AG10803 (cell line): ENCODE data around the gene LPAR3.

ENCODE experiments used
- DNase-seq: peaks from one replicate; pipeline ENCODE4 v3.0.0; 2010; ENCODE audit warnings: low read depth
- H3K4me3 ChIP-seq: 2 replicates; pipeline ENCODE4 v1.5.1; 2011; ENCODE audit warnings: mild to moderate bottlenecking, low read length, control low read depth
- CTCF ChIP-seq: conservative IDR thresholded peaks from 2 replicates; pipeline ENCODE4 v1.5.1; 2011; ENCODE audit warnings: mild to moderate bottlenecking, low read length, control low read depth, inconsistent platforms

The LPAR3 gene

GRCh38 chr1:84839544-84839943 is 53.5 kb downstream of the LPAR3 start:
- no peak for DNase-seq
- TF ChIP-seq CTCF: no peak
- H3K4me3 ChIP-seq: no peak overlapping the region

GRCh38 chr1:84836145-84836544 is 56.9 kb downstream of the LPAR3 start:
- no peak for TF ChIP-seq CTCF
- no peak for DNase-seq
- H3K4me3 ChIP-seq: no peak overlapping the region

GRCh38 chr1:84835169-84835568 is 57.8 kb downstream of the LPAR3 start:
- DNase-seq: no peak
- H3K4me3 ChIP-seq: no peak overlapping the region
- TF ChIP-seq CTCF: no peak

GRCh38 chr1:84834419-84835064 is 58.5 kb downstream of the LPAR3 start:
- no peak for TF ChIP-seq CTCF
- DNase-seq: peak; percentile 49
- no peak overlapping the region for H3K4me3 ChIP-seq

- TF ChIP-seq CTCF: no peak
- no peak for DNase-seq
Observed at GRCh38 chr1:84833194-84833593, 59.8 kb downstream of the LPAR3 start.

GRCh38 chr1:84830136-84830535 is 62.9 kb downstream of the LPAR3 start:
- no peak overlapping the region for H3K4me3 ChIP-seq
- DNase-seq: no peak
- TF ChIP-seq CTCF: no peak

More at GRCh38 chr1:84833194-84833593, 59.8 kb downstream of the LPAR3 start:
- no peak overlapping the region for H3K4me3 ChIP-seq

GRCh38 chr1:84827976-84828375 is 65.0 kb downstream of the LPAR3 start:
- no peak for DNase-seq
- no peak for TF ChIP-seq CTCF
- no peak overlapping the region for H3K4me3 ChIP-seq
